Keratinocyte (primary cell): ENCODE measurements around the gene SCART1. TPM values are rescaled to one million over a fixed set of nuclear protein-coding genes. Genes with fewer than 3 reads are reported as not detected.

Source experiments
- DNase-seq: peaks from one replicate; pipeline ENCODE4 v3.0.0-alpha.2; 2011; ENCODE audit warnings: low read depth, missing footprints, low spot score
- FAIRE-seq: peaks from 2 replicates; lab custom pipeline; 2011; peaks lifted over from hg19 to GRCh38; lab: Jason Lieb, UNC
- H2AFZ ChIP-seq: 2 replicates; pipeline ENCODE4 v1.6.0; 2012; ENCODE audit warnings: low read length, control low read depth, inconsistent platforms; ENCODE audit not compliant: control insufficient read depth
- H3K27ac ChIP-seq: 2 replicates; pipeline ENCODE4 v1.5.1; 2011; ENCODE audit warnings: low read length; ENCODE audit not compliant: control insufficient read depth, insufficient read depth
- H3K27me3 ChIP-seq: 3 replicates; pipeline ENCODE4 v1.6.0; 2011; ENCODE audit warnings: low read length; ENCODE audit not compliant: control insufficient read depth, insufficient read depth; ENCODE audit errors: extremely low read depth
- H3K36me3 ChIP-seq, 2 experiments: 2 replicates in 1 of 2; 3 replicates in 1 of 2; pipeline ENCODE4 v1.5.1; 2011; ENCODE audit warnings: low read length in 2 of 2, mild to moderate bottlenecking in 1 of 2; ENCODE audit not compliant: control insufficient read depth in 2 of 2, insufficient read depth in 2 of 2; ENCODE audit errors: extremely low read depth in 1 of 2
- H3K4me1 ChIP-seq: 3 replicates; pipeline ENCODE4 v1.5.1; 2011; ENCODE audit warnings: low read length; ENCODE audit not compliant: control insufficient read depth, insufficient read depth; ENCODE audit errors: extremely low read depth
- H3K4me2 ChIP-seq: 3 replicates; pipeline ENCODE4 v1.6.0; 2011; ENCODE audit warnings: low read depth, low read length; ENCODE audit not compliant: control insufficient read depth, insufficient read depth; ENCODE audit errors: extremely low read depth
- H3K4me3 ChIP-seq, 3 experiments: fragments of 200-600 bp in 1 of 3; sonication (generic) in 1 of 3; 2 replicates in 2 of 3; 3 replicates in 1 of 3; pipeline ENCODE4 v1.5.1; 2011 to 2016; ENCODE audit warnings: low read length in 3 of 3, mild to moderate bottlenecking in 3 of 3, control low read depth in 2 of 3, inconsistent platforms in 1 of 3, low read depth in 1 of 3, mixed read lengths in 1 of 3, mixed run types in 1 of 3, moderate library complexity in 1 of 3; ENCODE audit not compliant: control insufficient read depth in 2 of 3, insufficient read depth in 2 of 3; ENCODE audit errors: extremely low read depth in 1 of 3
- H3K79me2 ChIP-seq: 2 replicates; pipeline ENCODE4 v1.6.0; 2012; ENCODE audit warnings: low read length; ENCODE audit not compliant: control insufficient read depth, insufficient read depth
- H3K9ac ChIP-seq: 3 replicates; pipeline ENCODE4 v1.6.0; 2011; ENCODE audit warnings: low read length; ENCODE audit not compliant: control insufficient read depth, insufficient read depth; ENCODE audit errors: extremely low read depth
- H3K9me1 ChIP-seq: 3 replicates; pipeline ENCODE4 v1.6.0; 2011; ENCODE audit warnings: low read length; ENCODE audit not compliant: control insufficient read depth, insufficient read depth; ENCODE audit errors: extremely low read depth
- H3K9me3 ChIP-seq: 2 replicates; pipeline ENCODE4 v1.5.1; 2012; ENCODE audit warnings: low read depth, low read length; ENCODE audit not compliant: control insufficient read depth
- H4K20me1 ChIP-seq: 3 replicates; pipeline ENCODE4 v1.6.0; 2011; ENCODE audit warnings: low read length; ENCODE audit not compliant: control insufficient read depth, insufficient read depth; ENCODE audit errors: extremely low read depth
- EZH2 ChIP-seq: IDR thresholded peaks from one replicate; pipeline ENCODE4 v1.6.1; 2012; ENCODE audit warnings: inconsistent platforms, mild to moderate bottlenecking, low read length, moderate library complexity
- dilution Hi-C: fragments of 300-500 bp; cut with MboI; formaldehyde crosslinking; loops from one replicate; pipeline ENCODE4 v1.7.0; 2020; ENCODE audit warnings: low sequenced_read_pairs; ENCODE audit not compliant: extremely low pct_ligation_motif_present
- polyA minus RNA-seq, 3 experiments: library from RNA; depleted of rRNA, polyadenylated mRNA; stranded (reverse); fragments of >200 nt; gene quantifications; 1 replicate in 1 of 3; 2 replicates in 1 of 3; 3 replicates in 1 of 3; pipeline ENCODE4 v1.2.3, GENCODE V29; 2011
- polyA plus RNA-seq, 5 experiments: library from polyadenylated mRNA; depleted of rRNA in 3 of 5; stranded (reverse) in 3 of 5; stranded (forward) in 1 of 5; unstranded in 1 of 5; fragments of >200 nt; gene quantifications; 1 replicate in 1 of 5; 2 replicates in 3 of 5; 3 replicates in 1 of 5; pipeline versions ENCODE4 v1.2.1 to v1.2.3, GENCODE V29; 2011 to 2012; ENCODE audit warnings: missing spikeins in 2 of 5, low read depth in 1 of 5, low replicate concordance in 1 of 5
- TF ChIP-seq, protein P1 (sequence below), 3 experiments: IDR thresholded peaks in 1 of 3; conservative IDR thresholded peaks in 1 of 3; optimal IDR thresholded peaks in 1 of 3; 2 replicates in 2 of 3; 3 replicates in 1 of 3; pipeline versions ENCODE3 to v1.5.1; 2011; ENCODE audit warnings: low read length in 3 of 3, mild to moderate bottlenecking in 3 of 3, moderate library complexity in 2 of 3, control low read depth in 1 of 3, inconsistent platforms in 1 of 3; ENCODE audit not compliant: insufficient read depth in 2 of 3; ENCODE audit errors: extremely low read depth in 1 of 3

SCART1 gene
- polyA plus RNA-seq (0.58 to 0.75 TPM (median 0.70 TPM) in 3 replicates), polyA minus RNA-seq (0.73 to 1.7 TPM (median 1.6 TPM) in 3 replicates)
- polyA plus RNA-seq (2011; ENCODE audit: low read depth) = 0.52 TPM
- polyA plus RNA-seq (2011; cell fraction: cytosol; rRNA removed) = 0.22 and 0.33 TPM in 2 replicates
- 1.7 and 3.2 TPM in 2 replicates for polyA plus RNA-seq (2011; cell fraction: nucleus; rRNA removed)
- 0.14 and 1.3 TPM in 2 replicates for polyA plus RNA-seq (2012; ENCODE audit: low replicate concordance)
- not detected for polyA minus RNA-seq (2011; cell fraction: cytosol; rRNA and poly(A)+ RNA removed)
- polyA minus RNA-seq (2011; cell fraction: nucleus; rRNA and poly(A)+ RNA removed) = 2.0 and 3.0 TPM in 2 replicates

DNA sequence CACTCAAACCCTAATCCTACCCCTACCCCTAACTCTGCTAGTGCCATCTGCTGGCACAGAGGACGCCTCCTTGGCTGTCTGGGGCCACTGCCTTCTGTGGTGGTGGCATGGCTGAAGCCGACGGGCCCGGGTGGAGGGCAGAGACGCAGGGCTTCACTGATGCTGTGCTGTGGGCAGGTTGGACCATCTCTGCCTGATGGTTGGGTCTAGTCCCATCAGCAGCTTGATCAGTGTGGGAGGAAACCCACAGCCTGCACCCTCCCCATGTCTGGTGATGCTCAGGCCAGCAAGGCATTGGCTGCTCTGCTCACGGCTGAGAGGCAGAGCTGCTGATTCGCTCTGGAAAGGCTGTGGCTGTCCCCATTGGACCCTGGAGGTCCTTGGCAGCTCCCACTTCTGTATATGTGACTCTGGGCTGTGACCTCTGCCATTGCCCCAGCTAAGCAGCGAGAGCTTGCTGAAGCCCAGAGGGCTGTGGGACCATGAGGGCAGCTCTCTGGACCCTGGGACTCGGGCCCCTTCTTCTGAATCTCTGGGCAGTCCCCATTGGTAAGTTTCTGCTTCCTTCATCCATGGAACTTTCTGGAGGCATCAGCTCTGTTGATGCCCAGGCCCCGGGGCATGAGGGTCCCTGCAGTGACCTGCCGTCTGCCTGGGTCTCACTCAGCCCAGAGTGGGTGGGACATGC, at the start of gene SCART1:
TSS of gene SCART1 (plus strand) at position 430 of the 688 bp plus-strand sequence. CDS start at position 483, 53 bp downstream.
- dilution Hi-C loops = no loop called here
- no peak for DNase-seq

DNA sequence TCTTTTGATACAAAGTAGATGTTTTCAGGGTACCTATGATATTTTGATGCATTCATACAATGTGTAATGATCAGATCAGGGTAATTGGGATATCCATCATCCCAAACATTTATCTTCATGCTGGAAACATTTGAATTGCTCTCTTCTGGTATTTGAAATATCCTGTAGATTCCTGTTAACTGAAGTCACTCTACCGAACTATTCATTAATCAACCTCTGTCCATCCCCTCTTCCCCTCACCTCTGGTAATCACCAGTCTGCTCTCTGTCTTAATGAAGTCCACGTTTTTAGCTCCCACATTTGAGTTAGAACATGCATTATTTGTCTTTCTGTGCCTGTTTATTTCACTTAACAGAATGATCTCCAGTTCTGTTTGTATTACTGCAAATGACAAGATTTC, 48.5 kb upstream of the SCART1 start:
- H3K4me3 ChIP-seq = no peak overlapping the region
- no peaks in the 10 kb centered on the region for H3K9me1 ChIP-seq
- H3K4me1 ChIP-seq = no peaks in the 10 kb centered on the region
- H3K4me2 ChIP-seq = no peak overlapping the region
- FAIRE-seq (no peak), DNase-seq (no peak)
- H3K27ac ChIP-seq = no peak overlapping the region
- no peak for TF ChIP-seq EZH2
- TF ChIP-seq, protein P1, sequence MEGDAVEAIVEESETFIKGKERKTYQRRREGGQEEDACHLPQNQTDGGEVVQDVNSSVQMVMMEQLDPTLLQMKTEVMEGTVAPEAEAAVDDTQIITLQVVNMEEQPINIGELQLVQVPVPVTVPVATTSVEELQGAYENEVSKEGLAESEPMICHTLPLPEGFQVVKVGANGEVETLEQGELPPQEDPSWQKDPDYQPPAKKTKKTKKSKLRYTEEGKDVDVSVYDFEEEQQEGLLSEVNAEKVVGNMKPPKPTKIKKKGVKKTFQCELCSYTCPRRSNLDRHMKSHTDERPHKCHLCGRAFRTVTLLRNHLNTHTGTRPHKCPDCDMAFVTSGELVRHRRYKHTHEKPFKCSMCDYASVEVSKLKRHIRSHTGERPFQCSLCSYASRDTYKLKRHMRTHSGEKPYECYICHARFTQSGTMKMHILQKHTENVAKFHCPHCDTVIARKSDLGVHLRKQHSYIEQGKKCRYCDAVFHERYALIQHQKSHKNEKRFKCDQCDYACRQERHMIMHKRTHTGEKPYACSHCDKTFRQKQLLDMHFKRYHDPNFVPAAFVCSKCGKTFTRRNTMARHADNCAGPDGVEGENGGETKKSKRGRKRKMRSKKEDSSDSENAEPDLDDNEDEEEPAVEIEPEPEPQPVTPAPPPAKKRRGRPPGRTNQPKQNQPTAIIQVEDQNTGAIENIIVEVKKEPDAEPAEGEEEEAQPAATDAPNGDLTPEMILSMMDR (optimal IDR thresholded peaks at IDR 0.05 in 1 of 3, IDR thresholded peaks at IDR 0.05 in 1 of 3, conservative IDR thresholded peaks at IDR 0.05 in 1 of 3; ENCODE audit: extremely low read depth in 1 of 3, insufficient read depth in 2 of 3, low read length in 3 of 3) = no peak
- peaks cover 42% of the 10 kb centered on the region for H3K79me2 ChIP-seq
- dilution Hi-C loops = no loop called here
- H4K20me1 ChIP-seq = no peaks in the 10 kb centered on the region
- no peaks in the 10 kb centered on the region for H3K9me3 ChIP-seq
- H3K27me3 ChIP-seq = no peaks in the 10 kb centered on the region
- peaks cover 8 to 22% of the 10 kb centered on the region in 2 experiments for H3K36me3 ChIP-seq
- H3K9ac ChIP-seq = no peak overlapping the region
- H2AFZ ChIP-seq = no peak overlapping the region

More for the DNA sequence above, at the start of gene SCART1:
- H3K9me1 ChIP-seq = no peaks in the 10 kb centered on the region
- no peak within 1 kb of the TSS for H3K27ac ChIP-seq
- H3K4me1 ChIP-seq = no peaks in the 10 kb centered on the region
- no peaks in the 10 kb centered on the region for H3K36me3 ChIP-seq
- H2AFZ ChIP-seq = no peak within 1 kb of the TSS
- FAIRE-seq = no peak
- H3K9me3 ChIP-seq = peaks cover 3% of the 10 kb centered on the region
- H3K4me3 ChIP-seq = no peak within 1 kb of the TSS
- no peak within 1 kb of the TSS for H3K9ac ChIP-seq
- H3K79me2 ChIP-seq = no peaks in the 10 kb centered on the region
- no peaks in the 10 kb centered on the region for H4K20me1 ChIP-seq
- H3K4me2 ChIP-seq = no peak within 1 kb of the TSS
- H3K27me3 ChIP-seq = no peaks in the 10 kb centered on the region
- no peak for TF ChIP-seq EZH2
- TF ChIP-seq, protein P1 (optimal IDR thresholded peaks at IDR 0.05 in 1 of 3, IDR thresholded peaks at IDR 0.05 in 1 of 3, conservative IDR thresholded peaks at IDR 0.05 in 1 of 3; ENCODE audit: extremely low read depth in 1 of 3, insufficient read depth in 2 of 3, low read length in 3 of 3) = no peak
